ENCODE data around the gene MEIS2.

MEIS2 gene

DNA sequence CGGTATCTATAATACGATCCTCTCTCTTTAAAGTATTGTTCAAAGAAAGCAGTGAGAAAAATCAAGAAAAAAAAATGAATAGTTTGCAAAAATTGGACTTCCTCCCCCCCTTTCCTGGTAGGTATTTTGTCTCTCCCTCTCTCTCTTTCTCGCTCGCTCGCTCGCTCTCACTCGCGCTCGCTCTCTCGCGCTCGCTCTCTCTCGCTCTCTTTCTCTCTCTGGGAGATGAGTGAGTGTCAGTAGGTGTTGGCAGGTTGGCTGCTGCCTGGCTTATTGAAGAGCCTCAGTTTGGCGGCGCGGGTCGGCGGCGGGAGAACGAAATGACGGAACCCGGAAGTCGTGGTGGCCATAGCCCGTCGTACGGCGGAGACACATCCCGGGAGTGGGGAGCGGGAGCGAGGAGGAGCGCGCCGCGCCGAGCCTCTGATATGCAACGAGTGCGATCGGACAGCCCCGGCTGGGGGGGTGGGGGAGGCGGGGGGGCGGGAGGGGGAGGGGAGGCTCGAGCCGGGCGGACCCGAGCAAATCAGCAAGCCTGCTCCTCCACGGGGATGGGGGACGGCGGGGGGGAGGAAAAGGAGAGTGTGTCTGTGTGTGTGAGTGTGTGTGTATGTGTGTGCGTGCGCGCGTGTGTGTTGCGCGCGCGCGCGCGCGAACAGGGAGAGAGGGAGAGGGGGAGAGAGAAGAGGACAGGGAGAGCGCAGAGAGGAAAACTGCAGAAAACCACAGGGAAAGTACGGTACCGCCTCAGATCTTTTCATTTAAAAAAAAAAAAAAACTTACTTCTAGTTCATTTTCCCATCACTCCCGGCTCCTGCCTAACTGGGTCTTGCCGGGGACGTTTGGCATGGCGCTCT, at the start of gene MEIS2:
Gene MEIS2, minus strand, starts transcription at position 441 of the 857 bp plus-strand sequence. CDS start 1,083 bp downstream, outside the sequence.
- peak; percentile 95 for DNase-seq (ENCODE audit: low spot score)

DNA sequence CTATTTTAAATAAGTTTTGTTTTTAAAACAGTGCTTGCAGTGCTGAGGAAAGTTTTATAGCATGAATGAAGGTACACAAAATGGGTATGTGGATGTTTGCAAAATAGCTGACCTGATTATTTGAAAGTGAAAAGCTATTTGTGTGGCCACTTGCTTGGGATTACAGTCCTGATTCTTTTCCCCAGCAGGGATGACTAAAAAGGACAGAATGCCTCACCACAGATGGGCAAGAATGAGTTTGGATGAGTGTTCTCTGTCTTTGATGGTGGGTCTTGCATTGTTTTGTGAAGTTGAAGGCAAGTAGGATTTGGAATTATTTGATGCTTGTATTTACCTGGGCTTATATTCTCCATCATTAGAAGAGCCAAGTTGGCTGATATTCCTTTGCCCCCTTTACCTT, 48.8 kb upstream of the MEIS2 start:
- DNase-seq (ENCODE audit: low spot score): no peak

DNA sequence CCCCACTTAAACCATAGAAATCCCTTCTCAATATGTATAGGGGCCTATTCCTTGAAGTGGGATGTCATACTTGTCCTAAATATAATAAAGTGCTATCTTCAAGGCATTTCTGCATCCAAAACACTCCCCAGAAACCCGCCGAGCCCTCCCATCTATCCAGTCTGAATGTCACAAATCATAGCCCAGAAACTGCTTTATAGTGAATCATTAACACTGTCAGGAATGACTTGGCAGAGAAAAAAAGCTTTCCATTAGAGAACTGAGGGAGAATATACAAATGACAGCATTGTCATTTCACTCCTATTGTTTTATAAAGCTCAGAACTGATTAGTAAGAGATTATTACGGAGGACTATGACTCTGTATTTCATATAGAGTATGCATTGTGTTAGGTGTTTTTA, 48.4 kb upstream of the MEIS2 start:
- DNase-seq (ENCODE audit: low spot score): no peak

DNA sequence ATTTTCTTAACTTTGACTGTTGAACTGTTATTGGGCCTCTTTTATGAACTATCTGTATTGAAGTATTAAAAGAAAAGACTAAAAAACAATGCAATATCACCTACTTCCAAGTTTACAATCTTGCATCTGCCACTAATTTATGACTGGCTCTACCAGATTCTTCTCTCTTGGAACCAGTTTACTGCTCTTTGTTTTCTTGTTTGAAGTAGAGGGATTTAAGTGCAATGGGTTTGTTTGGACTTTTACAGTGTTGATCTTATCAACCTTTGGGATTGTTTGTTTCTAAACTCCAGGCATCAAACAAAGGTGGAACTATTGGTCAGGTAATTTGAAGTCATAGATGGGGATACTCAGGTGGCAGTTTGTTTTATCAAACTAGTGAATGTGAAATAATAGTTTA, 43.0 kb upstream of the MEIS2 start:
- no peak for DNase-seq (ENCODE audit: low spot score)

DNA sequence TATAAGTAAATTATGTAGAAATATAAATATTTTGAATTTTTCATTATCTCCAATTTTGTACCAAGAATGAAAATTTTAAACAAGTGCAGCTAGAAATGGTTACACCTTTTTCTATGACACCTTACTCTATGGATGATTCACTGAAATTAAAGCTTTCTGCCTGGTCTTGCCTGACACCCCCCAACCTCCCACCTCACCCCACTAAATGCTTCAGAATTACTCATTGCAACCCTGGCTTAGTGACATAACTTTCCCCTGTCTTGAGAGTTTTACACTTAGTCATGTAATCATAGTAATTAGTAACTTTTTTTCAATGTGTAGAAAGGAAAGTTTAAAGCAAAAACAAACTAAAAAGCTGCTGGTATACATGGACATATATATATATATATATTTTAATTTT, 42.0 kb upstream of the MEIS2 start:
- DNase-seq (ENCODE audit: low spot score): no peak

DNA sequence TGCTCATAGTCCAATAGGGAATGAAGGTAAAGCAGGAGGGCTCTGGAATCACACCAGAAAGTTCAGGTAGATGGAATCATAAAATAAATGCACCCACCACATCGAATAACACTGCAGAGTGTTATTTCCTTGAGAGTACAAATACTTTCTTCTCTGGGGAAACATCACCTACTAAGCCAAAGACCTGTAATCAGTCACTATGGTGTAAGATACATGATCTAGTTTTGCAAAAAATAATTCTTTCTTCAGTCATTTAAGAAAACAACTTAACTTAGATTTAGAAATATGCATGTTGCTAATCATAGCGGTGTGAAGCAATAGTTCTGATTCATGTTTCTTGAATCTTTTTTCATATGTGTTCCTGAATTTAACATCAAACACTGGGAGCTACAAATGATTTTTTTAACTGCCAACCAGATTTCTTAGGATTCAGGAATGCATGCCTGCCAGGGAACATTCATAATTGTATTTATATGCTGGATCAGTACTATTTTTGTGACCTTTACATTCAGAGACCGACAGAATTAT, 40.2 kb upstream of the MEIS2 start:
- no peak for DNase-seq (ENCODE audit: low spot score)

DNA sequence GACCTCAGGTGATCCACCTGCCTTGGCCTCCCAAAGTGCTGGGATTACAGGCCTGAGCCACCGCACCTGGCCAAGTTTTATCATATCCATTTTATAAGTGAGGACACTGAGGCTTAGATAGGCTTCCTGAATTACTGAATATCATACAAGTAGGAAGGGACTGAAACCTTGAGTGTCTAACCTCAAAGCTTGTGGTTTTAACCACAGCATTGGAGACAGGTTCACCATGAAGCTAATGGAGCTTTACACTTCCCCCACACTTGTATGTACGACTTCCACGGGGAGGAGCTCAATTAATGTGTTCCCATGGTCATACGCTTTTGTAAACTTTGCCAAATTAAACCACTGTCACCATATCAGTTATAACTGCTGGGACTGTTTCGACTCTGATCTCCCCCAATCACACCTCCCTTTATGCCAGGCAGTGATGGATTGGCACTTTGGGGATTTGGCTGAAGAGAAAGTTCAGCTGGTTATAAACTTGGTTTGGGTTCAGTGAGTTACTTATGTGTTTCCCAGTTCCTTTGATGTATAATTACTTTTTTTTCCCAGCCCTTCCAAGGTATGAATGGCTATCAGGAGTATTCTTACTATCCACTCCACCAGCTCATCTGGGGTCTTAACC, 38.4 kb upstream of the MEIS2 start:
- DNase-seq (ENCODE audit: low spot score): no peak

DNA sequence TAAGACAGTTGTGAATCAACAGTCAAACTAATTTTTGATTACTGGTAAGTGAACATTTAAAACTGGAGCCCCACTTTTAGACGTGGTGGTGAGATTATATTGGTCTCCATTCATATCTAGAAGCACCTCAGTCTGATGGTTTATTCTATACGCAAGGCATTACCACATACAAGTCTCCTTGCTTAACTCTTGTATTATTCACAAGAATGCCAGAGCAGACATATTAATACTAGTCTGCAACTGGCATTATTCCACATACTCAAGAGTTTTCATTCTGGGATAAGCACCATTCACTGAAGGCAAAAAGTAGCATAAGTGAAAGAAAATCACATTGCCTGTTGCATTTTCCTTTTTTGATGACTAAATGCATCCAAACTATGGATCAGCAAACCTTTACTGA, 36.9 kb upstream of the MEIS2 start:
- DNase-seq (ENCODE audit: low spot score): no peak

DNA sequence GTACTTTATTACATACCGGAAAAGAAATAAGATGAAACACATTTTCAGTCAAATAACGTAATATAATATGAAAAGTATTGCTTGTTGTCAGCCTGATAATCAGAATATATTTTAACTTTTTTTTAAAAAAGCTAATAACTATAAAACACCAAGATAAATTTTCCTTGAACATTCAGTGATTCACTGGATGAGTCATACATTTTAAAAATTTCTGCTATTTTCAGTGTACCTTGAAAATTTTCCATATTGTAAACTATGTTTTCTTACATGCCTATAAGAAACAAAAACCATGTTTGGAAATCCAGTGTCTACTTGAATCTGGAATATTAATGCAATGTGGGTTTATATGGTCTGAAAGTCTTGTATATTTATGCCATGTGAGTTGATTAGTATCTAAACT, 36.3 kb upstream of the MEIS2 start:
- no peak for DNase-seq (ENCODE audit: low spot score)

DNA sequence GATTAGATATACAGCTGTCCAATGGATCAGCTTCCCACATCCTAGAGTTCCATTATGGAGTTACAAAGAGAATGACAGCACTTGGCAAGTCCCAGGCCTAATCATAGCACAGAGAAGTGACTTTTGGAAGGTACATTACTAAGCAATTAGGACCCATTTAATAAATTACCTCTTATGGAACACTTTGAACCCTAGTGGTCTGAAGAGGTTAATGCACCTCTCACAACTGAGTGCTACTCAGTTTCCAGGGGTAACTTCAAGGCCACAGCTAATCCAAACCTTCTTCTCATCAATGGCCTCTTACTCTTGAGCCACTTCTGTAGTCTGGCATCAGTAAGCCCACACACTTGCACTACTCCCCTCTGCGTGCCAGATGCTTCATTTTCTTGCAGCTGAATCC, 34.9 kb upstream of the MEIS2 start:
- no peak for DNase-seq (ENCODE audit: low spot score)

DNA sequence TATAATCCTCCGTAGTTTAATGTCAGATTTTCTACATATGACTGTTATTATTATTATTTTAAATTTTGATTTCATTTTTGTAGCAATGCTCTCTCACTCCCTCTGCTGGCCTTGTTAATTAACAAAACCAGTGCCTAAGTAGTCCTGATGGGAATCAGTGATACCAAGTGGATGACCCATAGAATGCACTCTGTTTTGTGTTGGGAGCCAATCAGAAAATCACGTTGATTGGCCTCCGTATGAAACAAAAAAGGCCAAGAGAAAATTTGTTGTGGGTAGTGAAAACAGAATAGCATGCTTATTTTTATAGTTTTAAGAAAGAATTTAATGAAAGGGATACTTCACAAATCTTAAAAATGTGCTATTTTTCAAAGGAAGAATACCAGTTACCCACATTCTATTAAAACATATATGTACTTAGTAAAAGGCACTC, 34.4 kb upstream of the MEIS2 start:
- no peak for DNase-seq (ENCODE audit: low spot score)

DNA sequence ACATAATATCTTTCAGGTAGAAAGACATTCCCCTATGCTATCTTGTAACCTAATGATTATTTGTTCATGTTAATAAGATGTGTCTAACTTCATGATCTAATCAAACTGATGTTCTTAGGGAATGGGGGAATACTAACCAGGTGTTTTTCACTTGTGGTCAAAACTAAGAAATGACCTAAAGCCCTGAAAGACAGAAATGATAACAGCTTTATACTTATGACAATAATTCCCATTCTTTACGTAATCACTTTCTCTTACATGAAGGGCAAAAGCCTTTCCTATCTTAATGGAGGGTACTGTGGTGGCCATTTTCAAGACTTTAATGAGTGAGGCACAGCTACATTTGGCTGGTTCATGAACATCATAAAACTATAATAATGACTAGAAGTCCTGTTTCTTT, 33.9 kb upstream of the MEIS2 start:
- DNase-seq (ENCODE audit: low spot score): no peak

DNA sequence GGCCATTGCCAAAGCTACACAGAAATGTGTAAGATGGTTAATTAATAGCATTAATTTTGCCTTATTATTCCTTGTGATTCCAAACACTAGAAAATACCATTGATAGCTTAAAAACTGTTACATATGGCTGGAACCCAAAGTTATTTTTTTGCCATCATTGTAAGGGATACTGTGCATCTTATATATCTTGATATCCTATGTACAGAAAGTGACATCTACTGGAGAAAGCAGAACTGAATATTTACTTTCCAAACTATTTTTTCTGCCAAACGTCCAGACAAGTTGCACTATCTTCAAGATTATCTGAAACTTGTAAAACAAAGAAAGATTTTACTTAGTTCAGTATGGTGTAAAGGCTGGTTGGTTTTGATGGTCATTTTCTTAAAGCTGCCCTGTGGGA, 33.3 kb upstream of the MEIS2 start:
- DNase-seq (ENCODE audit: low spot score): no peak

DNA sequence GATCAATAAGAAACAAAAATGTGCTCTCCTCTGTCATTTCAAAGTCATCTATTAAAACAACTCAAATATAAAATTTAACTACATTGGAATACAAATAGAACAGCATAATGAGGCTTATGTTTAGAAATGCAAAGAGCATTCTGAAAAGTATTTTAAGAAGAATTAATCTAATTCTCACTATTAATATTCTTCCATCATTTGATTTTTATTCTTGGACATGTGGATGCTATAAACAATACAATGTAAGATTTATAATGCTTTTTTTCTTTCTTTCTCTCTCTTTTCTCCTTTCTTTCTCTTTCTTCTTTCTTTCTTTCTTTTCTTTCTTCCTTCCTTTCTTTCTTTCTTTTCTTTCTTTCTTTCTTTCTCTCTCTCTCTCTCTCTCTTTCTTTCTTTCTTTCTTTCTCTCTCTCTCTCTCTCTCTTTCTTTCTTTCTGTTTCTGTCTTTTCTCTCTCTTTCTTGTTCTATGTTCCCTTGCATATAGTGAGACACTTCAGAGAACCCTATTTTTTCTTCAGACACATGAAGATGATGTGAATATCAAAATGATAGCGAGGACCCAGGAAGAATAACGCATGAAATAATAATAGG, 32.6 kb upstream of the MEIS2 start:
- DNase-seq (ENCODE audit: low spot score): no peak

DNA sequence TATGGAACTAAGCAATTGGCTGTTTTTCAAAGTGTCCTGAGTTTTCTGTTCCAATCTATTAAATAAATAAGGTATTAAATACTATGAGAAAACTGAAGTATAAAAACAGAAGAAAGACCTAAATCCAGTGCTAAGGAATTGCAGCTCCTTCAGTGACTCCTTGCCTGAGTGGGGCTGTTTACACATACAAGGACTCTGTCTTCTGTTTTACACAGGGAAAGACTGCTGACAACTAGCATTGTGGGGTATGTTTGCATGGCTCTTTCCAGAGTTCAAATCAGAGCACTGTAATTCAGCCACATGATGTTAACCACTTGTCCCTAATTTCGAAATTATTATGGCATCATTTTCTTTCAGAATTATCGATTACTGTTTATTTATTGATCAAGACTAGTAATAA, 31.3 kb upstream of the MEIS2 start:
- no peak for DNase-seq (ENCODE audit: low spot score)

DNA sequence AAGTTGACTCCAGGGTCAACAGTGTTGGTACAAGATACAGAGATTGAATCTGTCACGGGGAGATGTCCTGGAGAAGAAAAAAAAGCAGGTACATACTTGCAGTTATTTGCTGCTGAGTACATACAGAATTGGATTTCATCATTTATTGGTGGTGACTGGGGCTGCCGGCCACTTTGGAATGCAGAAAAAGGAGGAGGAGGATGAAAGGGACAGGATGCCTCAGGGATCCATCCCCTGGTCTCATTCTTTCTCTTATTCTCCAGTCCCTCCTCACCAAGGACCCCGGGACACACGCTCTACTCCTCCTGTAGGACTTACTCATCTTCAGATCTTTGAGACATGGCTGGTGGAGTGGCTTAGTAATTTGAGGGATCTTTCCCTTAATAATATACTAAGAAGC, 30.0 kb upstream of the MEIS2 start:
- no peak for DNase-seq (ENCODE audit: low spot score)

DNA sequence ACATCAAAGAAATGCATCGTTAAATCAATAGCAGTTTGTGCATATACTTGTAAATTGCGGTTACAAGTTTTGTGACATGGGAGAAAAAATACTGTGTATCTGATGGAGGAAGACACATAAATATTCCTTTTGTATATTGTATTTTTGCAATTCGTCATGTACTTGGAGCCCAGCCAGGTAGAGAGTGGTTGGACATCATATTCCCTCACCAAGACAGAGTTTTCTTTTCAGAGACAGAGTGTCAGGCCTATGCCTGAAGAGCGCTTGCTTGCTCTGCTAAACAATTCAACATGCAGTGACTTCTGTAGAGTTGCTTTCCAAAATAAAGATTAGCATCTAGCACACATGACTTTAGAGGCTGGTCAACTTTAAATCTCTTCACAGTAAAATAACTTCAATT, 24.8 kb upstream of the MEIS2 start:
- DNase-seq (ENCODE audit: low spot score): no peak

DNA sequence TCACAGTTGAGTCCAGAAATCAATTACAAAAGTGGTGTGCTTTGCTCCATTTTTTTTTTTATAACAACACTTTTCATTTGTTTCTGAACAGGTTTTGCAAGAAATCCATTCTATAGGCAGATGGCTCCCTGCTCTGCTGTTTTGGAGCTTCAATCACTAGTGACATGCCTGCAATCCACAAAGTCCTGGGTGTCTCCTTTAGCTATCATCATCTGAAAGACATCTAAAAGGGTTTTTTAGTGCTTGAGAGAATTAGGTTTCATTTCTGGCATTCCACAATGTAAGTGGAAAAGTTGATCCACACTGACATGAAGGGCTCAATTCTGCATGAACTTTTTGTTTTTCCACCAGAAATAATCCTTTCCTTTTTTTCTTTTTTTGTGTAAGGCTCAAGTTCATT, 24.0 kb upstream of the MEIS2 start:
- no peak for DNase-seq (ENCODE audit: low spot score)

DNA sequence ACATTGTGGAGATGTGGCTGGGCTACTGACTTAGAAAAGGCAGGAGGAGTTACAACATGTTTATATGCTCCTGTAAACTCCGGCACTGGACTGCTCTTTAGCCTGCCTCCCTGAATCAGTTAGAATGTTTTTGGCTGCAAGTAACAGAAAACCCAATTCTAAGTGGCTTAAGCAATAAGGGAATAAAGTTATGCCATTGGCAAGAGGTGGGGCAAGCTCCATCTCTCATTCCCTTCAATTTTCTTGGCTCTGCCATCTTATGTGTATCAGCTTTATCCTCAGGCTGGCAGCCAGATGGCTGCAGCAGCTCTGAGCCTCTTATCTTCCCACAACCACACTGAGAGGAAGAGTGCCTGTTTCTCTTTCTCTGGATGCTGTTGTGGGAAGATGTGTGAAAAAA, 22.4 kb upstream of the MEIS2 start:
- DNase-seq (ENCODE audit: low spot score): no peak

DNA sequence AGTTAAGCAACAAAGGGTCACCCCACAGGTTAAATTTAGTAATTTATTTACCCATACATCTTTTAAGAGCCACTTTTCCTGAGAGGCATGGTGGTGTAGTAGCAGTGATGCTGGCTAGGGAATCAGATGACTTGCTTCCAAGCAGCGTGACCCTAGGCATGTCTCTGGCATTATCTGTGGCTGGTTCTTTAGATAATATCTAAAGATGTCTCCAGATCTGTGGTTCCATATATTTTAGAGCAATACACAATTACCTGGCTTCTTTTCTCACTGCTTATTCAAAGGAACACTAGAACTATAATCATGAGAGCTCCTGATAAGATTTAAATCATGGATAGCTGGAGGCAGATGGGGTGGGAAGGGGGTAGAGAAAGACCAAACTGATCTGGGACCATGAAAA, 21.1 kb upstream of the MEIS2 start:
- no peak for DNase-seq (ENCODE audit: low spot score)

DNA sequence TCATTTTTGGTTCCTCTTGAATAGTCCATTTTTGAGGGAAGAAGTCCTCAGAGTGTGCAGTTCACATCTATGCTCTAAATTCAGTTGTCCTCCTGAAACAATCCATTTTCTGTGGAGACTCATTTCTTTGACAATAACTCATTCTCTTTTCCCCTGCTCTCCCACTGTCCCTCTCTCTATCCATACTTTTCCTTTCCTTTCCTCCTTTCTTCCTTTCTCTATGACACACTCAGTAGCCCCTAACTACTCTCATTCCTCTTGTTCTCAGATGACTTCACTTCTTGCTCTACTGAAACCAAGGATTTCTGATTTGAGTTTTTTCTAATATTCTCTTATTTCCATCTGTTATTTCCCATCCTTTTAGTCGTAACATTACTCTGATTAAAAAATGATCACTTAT, 16.7 kb upstream of the MEIS2 start:
- DNase-seq (ENCODE audit: low spot score): no peak

DNA sequence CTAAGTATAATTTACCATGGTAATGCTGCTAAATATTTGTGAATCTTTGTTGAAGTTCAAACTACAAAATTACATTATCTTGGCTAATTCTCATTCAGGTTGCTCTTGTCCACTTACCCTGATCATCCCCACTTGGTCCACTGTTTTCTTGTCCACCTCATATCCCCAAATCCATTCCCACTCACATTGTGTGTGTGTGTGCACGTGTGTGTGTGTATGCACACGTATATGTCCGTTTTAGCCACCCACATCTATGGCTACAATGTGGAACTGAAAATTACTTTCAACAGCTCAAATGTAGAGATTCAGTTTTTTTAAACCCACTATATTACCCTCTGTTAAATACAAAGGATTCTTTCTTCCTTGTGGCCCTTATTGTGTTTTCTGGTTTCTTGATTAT, 15.2 kb upstream of the MEIS2 start:
- DNase-seq (ENCODE audit: low spot score): no peak

DNA sequence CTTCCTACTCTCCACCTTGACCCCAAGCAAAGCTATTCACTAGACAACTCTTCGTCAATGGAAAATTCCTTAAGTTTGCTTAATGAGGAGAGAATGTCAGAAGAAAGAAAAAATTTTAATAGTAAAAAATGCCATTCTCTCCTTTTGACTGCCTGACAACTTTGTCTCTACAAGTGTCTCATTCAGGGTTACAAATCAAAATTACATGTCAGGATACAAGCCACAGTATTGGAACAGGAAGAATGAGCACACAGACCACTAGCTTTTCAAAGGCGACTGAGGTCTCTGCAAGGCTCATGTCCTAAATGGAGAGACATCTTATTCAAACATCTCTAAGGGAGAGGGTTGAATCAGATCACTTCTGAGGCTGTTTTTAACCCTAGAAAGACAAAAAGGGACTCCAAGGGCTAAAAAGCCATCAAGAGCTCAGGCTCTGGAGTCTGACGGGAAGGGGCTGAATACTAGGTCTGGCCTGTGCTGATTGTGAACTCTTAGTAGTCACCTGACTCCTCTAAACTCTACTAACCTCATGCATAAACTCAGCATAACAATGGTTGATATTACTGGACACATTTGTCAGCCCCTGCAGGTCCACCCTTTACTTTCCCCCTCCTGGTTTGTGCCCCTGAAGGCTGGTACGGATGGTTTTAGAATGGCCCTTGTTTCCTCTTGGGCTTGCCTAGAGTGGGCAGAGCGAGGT, 12.8 kb upstream of the MEIS2 start:
- no peak for DNase-seq (ENCODE audit: low spot score)
